T1000 (cell line): ENCODE data around the gene SLC36A2.
"Not testable (repeated sequence)": the region's sequence is repeated elsewhere in the genome, so short reads cannot be mapped to it uniquely, and the experiment has no call there.

ENCODE experiments used
- DNase-seq: peaks from one replicate; lab custom pipeline; 2025; ENCODE audit warnings: mixed read lengths; lab: John Stamatoyannopoulos, UW

Gene SLC36A2

GRCh38 chr5:151326266-151326665, 21.1 kb downstream of the SLC36A2 start:
- no peak for DNase-seq

DNA sequence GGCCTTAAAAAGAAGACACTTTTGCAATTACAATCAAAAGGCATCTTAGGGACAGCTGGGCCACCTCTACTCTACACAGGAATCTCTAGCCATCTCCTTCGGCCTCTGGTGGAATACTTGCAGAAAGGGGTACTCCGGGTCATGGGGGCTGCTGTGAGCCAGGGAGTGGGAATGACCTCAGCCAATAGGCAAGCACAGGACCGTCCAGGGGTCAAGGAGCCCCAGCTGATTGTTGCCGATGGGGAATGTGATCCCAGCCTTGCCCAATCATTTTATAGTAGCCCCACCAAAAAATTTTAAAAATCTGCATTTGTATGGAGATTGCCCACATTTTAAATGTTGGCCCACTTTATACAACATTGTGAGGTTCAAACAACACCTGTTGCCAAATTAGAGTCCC, 26.9 kb downstream of the SLC36A2 start:
- DNase-seq: no peak

DNA sequence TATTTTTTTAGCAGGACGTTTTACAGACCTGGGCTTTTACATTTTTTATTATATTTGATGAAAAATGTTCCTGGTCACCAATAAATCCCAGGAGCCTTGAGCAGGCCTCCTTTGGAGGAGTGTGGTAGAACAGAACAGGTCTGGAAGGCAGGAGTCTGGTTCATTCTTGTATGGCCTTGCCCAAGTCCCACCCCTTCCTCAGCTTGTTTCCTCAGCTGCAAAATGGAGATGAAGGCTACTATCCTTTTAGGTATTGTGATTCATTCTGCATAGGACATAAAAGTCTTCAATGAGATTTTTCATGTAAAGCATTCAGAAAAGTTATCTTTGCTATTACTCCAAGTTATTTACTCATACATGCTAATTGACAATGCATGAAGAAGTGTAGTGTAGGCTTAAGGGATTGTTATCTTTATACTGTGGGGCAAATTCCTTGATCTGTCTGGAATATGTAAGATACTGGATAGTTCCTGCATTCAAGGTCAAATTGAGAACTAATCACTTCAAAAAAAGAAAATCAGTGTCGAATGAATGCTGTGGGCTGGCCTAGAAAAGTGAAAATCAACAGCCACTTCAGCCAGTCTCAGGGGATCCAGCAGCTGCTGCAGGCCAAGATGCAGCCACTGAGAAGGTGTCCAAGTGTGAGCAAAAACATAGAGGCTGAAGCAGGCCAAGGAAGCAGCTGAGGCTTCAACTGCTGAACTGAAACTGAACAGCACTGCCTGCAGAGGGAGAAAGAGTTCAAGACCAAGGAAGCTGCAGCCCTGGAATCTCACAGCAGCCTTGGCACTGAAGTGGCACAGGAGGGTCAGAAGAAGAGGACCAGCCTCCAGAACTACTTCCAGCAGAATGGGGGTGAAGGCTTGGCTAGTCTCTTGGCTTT, 28.3 kb downstream of the SLC36A2 start:
- no peak for DNase-seq

GRCh38 chr5:151317871-151318270, 29.5 kb downstream of the SLC36A2 start:
- DNase-seq: no peak

DNA sequence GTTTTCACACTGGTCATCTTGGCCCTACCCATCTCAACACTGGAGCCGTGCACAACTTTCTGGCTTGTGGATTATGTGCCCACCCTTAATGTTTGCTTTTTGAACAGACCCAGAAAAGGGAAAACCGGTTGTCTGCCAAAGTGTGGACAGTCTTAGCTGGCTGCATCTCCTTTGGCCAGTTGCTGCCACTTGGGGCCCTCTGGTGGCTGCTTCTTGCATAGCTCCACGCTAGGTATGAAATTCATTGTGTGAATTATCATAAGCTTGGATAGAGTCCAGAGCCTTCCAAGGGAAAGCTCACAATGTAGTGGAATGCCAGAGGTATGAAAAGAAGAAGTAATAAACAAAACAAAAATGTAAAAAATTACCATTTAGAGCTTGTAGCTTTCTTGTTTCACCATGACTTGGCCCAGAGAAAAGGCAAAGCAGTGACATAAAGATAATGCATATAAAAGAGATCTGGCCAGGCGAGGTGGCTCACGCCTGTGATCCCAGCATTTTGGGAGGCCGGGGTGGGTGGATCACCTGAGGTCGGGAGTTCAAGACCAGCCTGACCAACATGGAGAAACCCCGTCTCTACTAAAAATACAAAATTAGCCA, 31.3 kb downstream of the SLC36A2 start:
- DNase-seq: peak; percentile 6

DNA sequence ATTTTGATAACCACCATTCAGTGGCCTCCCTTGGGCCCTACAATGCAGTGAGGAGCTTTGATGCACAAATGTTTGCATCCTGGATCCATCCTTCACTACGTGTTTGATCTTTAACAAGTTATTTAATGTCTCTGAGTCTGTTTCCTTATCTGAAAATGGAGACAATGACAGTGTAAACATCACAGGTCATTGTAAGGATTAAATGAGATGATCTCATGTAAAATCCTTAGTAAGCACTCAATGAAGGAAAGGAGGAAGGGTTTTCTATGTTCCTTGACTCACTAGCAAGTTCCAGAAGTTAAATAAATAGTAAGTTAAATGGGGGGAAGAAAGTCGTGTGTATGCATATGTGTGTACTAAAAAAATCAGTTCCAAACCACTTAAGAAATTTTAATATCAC, 34.0 kb downstream of the SLC36A2 start:
- no peak for DNase-seq

GRCh38 chr5:151312756-151313324, 34.5 kb downstream of the SLC36A2 start:
- DNase-seq: no peak

DNA sequence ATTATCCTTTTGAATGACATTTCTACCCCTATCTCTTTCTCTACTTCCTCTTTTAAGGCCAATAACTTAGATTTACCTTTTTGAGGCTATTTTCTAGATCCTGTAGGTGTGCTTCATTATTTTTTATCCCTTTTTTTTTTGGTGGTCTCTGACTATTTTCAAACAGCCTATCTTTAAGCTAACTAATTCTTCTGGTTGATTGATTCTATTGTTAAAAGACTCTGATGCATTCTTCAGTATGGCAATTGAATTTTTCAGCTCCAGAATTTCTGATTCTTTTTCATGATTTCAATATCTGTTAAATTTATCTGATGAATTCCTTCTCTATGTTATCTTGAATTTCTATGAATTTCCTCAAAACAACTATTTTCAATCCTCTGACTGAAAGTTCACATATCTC, 36.4 kb downstream of the SLC36A2 start:
- DNase-seq: no peak

- DNase-seq: not testable (repeated sequence)
Observed at GRCh38 chr5:151309821-151310220, 37.5 kb downstream of the SLC36A2 start.

GRCh38 chr5:151309266-151309665, 38.1 kb downstream of the SLC36A2 start:
- not testable (repeated sequence) for DNase-seq

GRCh38 chr5:151303666-151304065, 43.7 kb downstream of the SLC36A2 start, which contains the start of gene SLC36A3:
Gene SLC36A3, minus strand, starts transcription at chr5:151303766. Its CDS starts 412 bp downstream, at chr5:151303354.
- DNase-seq: no peak

- DNase-seq: no peak
Observed at GRCh38 chr5:151298063-151298855, 49.1 kb downstream of the SLC36A2 start.

GRCh38 chr5:151296974-151297373, 50.4 kb downstream of the SLC36A2 start:
- no peak for DNase-seq

DNA sequence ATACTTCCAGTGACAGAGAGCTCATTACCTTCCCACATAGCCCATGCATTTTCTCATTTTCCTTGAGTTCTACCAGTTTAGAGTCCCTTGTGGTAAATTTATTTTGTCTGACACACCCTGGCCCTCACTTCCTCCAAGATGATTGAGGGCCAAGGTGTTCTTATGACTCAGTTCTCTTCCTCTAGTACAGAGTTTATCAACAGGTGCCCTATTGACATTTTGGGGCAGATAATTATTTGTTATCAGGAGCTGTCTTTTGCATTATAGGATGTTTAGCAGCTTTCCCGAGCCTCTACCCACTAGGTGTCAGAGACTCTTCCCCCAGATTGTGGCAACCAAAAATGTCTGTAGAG, 50.9 kb downstream of the SLC36A2 start:
- DNase-seq: no peak

DNA sequence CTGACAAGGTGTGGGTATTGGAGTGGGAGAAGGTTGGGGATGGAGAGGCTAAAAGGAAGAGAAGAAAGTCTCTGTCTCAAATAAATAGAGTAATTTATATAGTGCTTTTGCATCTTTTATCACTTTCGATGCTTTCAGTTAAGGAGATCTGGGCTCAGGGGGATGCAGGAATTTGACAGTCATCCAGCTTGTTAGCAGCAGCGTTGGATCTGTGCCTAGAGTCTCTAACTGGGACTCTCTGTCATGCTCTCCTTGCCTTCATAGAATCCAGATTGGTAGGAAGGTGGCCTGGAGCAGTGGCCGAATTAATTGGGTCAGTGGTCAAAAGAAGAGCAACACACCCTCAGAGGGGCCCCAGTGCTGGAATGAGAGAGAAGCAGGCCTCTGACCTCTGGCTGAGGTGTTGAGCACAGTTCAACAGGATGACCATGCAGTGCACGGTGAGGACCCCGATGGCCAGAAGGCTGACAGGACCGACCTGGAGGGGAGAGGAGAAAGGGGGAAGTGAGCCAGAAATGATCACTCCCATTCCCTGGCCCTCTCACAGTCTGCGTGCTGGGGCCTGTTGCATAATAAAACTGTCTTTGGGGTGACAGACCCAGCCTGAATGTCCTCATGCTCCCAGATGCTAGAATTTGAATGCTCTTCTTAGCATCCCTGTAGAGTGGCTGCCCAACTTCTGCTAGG, 51.4 kb downstream of the SLC36A2 start:
- DNase-seq: no peak

DNA sequence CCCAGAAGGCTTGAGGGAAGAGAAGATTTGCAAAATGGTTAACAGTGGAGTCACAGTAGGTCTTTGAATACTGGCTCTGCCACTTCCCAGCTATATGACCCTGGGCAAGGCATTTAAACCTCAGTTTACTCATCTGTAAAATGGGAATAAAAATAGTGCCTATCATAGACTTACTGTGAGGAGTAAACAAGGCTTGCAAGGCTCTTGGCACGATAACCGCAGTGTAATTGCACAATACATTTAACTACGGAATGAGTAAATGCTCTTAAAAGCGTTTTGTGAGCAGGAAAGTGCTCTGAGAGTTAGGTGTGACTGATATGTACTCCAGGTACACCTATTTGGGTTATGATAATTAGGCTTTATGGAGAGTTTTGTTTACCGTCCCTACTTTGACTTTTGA, 52.2 kb downstream of the SLC36A2 start:
- no peak for DNase-seq

- DNase-seq: no peak
Observed at GRCh38 chr5:151293624-151294023, 53.7 kb downstream of the SLC36A2 start.

DNA sequence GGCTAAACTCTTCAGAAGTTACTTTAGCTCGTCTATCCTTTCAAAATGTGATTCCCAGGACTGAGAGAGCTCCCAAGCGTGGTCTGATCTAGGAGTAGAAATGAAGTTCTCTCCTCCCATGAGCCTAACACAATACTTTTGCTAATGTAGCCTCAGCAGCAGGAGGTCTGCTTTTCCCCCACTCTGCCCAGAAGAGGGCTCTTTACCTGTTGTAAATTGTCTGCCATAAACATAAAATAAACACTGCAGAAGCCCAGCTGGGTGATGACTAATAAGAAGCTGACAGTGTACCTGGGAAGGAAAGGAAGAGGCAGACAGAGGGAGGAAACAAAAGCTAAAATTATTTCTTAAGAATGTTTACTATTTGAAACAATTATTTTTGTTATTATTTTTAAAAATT, 59.2 kb downstream of the SLC36A2 start:
- no peak for DNase-seq

- no peak for DNase-seq
Observed at GRCh38 chr5:151286246-151286645, 61.1 kb downstream of the SLC36A2 start.

- DNase-seq: no peak
Observed at GRCh38 chr5:151285683-151286082, 61.7 kb downstream of the SLC36A2 start.

DNA sequence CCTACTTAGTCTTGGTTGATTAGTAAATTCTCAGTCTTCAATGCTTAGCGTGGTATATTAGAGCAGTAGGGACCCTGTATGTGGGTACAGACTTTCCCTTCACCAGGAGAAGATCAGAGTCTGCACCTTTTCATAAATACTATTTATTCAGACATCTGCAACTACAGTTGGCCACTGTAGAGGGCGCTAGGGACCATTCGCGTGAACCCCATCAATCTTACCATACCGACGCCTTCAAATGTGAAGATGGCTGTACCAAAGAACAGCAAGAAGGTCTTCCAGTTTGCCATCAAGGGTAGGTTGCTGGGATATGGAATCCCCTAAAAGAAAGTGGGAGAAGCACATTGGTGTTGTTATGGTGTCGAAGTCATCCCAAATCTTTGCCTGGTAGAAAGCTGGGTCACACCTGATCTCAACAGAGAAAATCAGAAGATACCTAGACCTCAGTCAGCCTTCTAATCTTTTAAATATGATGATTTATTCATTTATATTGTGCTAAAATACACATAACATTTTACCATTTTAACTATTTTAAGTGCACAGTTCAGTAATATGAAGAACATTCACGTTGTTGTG, 62.9 kb downstream of the SLC36A2 start:
- no peak for DNase-seq
